HG03442 (cell line): Measurements from ENCODE around the gene ADAMTS3.

Experiments
- ATAC-seq: cut with Tn5 transposase; IDR thresholded peaks from one replicate; pipeline ENCODE4 v1.9.1; 2021; ENCODE audit warnings: mild to moderate bottlenecking, moderate library complexity; ENCODE audit not compliant: unreplicated experiment

Gene ADAMTS3

DNA sequence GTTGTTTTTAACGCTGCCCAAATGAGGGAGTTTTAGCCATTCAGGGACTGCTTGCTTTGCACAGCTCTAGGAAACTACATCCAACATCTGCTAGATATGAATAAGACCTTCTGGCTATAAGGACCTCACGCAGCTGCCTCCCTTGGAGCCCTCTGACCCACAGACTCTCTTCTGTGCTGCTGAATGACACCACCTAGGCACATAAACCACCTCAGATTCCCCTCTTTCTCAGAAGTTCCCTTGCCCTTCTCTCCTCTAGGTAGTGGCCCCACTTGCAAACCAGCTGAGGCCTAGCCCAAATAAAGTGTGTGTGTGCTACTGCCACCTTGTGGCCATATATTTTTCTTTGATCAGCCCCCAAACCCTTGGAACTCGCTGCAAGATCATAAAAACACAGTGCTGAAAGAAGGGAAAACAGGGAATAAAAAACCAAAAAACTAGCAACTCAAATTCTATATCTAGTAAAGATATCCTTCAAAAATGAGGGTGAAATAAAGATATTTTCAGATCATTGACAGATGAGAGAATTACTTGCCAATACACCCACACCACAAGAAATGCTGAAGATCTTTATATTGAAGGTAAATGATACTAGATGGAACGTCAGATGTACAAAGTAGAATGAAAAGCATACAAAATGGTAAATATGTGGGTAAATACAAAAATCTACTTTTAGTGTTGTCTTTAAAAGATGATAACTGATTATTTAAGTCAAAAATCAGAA is 265.9 kb downstream of the ADAMTS3 start:
- ATAC-seq, result peak; percentile 92

DNA sequence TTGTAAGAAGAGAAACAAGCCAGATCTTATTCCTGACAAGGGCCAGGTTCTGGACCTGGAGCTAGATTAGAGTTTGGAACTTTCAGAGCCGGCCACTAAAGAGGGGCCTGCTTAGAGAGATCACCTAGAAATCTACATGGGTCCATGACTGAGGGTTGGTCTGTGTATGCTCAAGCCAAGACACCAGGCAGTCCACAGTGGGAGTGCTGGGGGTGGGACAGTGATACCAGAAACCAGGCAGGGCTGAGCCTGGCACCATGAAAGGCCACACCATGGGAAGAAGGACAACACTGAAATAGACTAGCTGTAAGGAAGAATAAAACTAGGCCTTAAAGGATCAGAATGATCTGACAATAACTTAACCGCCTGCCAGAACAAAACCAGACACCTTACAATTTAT is 267.3 kb downstream of the ADAMTS3 start:
- ATAC-seq, result no peak

DNA sequence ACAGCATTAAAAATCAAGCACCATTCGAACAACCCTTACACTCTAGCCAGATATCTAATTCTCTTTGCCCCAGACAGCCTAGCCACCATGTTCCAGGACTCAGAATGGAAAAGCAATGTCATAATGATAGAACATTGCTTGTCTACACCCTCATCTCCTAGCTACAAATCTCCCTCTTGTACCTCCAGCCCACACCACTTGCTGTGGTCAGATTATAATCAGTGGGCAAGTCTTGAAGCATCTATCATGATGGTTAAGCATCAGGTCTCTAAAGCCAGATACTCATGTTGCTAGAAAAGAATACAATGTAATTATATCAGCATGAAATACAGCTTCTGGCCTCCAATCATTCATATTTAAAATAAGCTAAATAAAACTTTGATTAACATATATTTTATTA is 268.9 kb downstream of the ADAMTS3 start:
- no peak for ATAC-seq

DNA sequence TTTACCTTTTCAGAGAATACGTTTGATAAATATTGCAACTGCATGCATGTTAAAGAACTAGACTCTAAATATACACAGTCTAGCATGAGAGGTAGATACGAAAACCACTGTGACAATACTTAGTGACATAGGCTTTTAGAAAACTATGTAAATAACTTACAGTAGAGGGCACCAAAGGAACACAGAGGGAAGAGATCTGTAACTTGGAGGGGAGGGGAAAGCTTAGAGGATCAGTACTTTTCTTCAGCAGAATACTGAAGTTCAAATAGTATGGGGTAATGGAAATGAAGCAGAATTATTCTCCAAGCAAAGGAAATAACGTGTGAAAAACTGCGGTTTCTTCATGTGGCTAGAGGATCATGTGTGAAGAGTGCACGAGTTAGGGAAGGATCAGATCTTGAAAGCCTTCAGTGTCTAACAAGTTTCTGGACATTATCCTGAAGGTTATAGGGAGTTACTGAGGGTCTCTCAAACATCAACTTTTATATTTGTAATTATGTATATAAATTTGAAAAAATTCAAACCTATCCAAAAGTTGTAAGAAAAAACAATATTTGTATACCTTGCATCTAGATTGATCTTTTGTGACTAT is 273.0 kb downstream of the ADAMTS3 start:
- peak; percentile 74 for ATAC-seq

DNA sequence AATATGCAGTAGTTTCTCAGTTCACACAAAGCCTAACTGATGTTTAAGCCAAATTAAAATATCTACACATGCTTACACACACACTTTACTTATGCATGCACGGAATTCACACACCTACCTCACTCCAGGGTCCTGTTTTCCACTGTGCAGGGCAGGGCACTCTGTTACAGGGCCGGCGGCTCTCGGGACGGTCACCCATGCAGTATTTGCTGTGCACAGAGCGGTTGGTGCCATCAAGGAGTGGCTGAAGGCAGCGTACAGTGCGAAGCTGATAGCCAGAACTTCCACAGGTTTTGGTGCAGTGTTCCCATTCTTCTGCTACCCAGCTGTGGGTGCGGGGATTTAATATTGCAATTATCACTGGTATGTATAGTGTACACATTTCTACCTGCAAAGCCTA is 278.3 kb downstream of the ADAMTS3 start:
- ATAC-seq, result no peak

DNA sequence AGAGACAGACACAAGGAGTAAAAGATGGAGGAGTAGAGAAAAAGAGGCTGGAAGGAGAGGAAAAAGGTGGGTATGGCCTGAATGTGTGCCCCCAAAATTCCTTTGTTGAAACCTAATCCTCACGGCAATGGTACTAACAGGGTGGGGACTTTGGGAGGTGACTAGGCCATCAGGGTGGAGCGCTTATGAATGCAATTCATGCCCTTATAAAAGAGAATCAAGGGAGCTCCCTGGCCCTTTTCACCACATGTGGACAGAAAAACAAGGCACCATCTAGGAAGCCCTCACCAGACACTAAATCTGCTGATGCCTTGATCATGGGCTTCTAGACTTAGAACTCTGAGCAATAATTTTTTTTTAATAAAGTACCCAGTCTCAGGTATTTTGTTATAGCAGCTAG is 282.1 kb downstream of the ADAMTS3 start:
- ATAC-seq, result no peak

DNA sequence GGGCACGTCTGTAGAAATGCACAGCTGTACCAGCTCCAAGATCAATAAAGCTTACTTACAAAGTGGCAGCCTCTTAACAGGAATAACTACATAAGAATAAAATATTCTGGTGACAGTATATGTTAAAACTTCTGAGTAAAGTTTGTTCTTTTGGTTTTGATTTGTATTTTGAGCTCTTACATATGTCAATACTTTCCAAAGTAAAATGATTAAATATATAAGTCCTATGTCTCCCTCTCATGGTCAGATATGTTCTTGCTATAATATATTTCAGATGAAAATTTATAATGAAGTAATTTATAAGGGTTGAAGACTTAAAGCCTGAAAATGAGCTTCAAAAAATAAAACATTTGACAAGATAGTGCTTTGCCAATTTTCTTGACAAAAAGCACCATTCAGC is 282.8 kb downstream of the ADAMTS3 start:
- ATAC-seq, result no peak

DNA sequence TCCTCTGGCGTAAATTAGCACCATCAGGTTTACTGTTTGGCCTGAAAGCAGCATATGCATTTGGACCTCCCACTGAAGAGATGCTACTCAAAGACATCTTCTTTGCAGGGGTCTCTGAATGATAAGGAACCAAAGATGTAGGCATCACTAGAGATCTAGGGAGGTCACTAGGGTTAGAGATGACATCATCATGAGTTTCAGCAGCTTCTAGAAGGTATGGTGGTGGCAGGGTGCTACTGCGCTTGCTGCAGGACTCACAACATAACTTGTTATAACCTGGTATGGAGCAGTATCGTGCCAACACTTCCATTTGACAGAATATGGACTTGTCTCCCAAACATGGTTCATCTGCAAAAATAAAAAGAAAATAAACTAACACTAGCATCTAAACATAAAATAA is 285.7 kb downstream of the ADAMTS3 start:
- peak; percentile 45 for ATAC-seq

DNA sequence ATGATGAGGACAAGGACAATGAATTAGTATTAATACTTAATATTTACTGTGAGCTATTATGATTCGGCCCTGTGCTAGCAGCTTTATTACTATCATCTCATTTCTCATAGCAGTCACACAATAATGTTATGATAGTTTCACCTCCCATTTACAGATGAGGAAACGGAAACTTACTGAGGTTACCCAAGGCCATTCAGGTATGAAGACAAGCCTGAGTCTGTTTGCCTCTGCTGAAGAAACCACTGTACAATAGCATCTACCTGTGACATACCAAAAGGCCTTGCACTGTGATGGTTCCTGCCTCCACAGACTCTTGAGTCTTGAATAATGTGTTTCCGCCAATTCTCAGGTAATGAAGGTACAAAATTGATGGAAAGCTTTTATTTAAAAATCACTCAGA is 288.8 kb downstream of the ADAMTS3 start:
- no peak for ATAC-seq

DNA sequence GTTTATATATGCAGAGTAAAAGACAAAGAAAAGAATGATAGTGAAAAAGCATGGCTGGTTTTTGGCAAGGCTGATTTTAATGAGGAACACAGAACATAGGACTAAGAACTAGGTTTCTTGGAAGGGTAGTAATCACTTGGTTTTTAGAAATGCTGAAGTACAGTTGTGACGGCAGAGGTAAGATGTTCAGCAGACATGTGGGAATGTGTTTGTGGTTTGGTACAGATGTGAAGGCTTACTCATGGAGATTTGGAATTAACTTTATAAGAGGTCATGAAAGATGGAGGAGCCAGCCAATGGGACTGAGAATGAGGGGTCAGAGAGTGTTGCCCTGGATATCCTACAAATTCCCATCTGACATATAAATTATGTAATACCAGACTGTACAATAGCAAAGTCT is 293.6 kb downstream of the ADAMTS3 start:
- ATAC-seq, result no peak

DNA sequence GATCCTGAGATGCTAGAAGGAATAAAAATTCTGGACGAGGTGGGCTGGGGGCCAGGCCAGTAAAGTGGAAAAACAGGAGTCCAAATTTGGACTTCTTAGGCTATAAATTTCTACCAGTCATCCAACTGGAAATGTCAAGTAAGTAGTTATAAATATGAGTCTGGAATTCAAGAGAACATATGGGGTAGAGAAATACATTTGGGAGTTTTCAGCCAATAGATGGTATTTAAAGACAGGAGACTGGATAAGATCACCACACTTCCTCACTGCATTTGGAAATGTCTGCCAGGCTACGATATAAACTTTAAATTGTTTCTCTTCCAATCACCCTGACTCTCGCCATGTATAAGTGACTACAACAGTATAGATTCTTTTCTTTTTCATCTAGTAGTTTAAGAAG is 294.8 kb downstream of the ADAMTS3 start:
- ATAC-seq, result no peak

DNA sequence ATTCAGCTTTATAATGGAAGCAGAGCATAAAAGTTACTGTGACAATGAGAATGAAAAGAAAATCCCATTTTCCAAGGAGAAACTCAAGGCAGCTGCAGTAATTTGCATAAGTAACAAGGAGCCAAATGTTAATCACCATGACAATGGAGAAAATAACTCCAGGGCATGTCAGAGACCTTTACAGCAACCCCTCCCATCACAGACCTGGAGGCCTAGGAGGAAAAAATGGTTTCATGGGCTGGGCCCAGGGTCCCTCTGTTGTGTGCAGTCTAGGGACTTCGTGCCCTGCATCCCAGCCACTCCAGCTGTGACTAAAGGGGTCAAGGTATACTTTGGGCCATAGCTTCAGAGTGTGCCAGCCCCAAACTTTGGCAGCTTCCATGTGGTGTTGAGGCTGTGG is 313.8 kb downstream of the ADAMTS3 start:
- no peak for ATAC-seq

DNA sequence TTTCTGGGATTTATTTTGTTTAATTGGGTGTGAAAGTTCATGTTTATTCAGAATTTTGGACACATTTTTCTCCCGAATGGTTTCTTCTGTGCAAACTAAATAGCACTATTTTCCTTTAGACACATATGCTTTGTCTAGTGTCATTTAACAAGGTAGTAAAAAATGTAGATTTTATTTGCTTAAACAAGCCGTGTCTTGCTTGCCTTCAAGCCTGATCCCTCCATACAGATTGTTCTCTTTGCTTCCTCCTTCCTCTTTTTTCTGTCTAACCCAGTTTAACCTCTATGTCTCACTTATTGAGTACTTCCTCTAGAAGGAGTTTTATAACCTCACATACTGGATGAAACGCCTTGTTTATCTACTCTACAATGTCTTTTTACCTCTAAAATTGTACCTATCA is 325.4 kb downstream of the ADAMTS3 start:
- ATAC-seq, result no peak

DNA sequence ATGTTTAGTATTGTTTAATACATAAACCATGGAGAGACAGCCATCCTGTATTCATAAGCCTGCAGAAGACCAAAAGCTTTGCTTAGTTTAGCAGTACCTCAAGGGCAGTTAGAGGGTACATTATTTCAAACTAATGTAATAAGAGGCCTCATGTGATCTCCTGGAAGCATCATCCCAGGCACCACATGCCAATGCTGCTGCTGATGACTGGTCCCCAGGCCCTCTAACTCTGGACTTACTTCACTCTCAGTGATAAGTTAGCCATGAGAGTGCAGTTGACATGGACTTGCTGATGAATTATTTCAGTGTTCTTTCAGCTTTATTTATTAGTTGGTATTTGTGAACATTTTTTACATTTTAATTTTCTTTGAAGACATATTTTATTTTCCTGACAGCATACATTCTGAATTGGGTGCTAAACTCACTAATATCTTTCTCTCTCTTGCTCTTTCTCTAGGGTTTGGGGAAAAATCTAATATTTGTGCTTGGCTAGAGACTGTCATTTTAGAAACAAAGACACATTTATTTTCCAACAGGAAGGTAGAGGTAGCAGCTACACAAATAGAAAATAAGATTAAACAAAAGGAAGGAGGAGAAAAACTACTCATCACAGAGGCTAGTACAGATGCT is 329.4 kb downstream of the ADAMTS3 start:
- ATAC-seq, result no peak
